Keratinocyte (primary cell): Measurements from ENCODE around the gene FOSB. TPM values are rescaled to one million over a fixed set of nuclear protein-coding genes. Genes with fewer than 3 reads are reported as not detected.
A peak's percentile ranks its signal among the peaks of the same experiment; 100 is the strongest.

Experiments used
- DNase-seq: peaks from one replicate; pipeline ENCODE4 v3.0.0-alpha.2; 2011; ENCODE audit warnings: low read depth, missing footprints, low spot score
- FAIRE-seq: peaks from 2 replicates; lab custom pipeline; 2011; peaks lifted over from hg19 to GRCh38; lab: Jason Lieb, UNC
- H2AFZ ChIP-seq: 2 replicates; pipeline ENCODE4 v1.6.0; 2012; ENCODE audit warnings: low read length, control low read depth, inconsistent platforms; ENCODE audit not compliant: control insufficient read depth
- H3K27ac ChIP-seq: 2 replicates; pipeline ENCODE4 v1.5.1; 2011; ENCODE audit warnings: low read length; ENCODE audit not compliant: control insufficient read depth, insufficient read depth
- H3K27me3 ChIP-seq: 3 replicates; pipeline ENCODE4 v1.6.0; 2011; ENCODE audit warnings: low read length; ENCODE audit not compliant: control insufficient read depth, insufficient read depth; ENCODE audit errors: extremely low read depth
- H3K36me3 ChIP-seq, 2 experiments: 2 replicates in 1 of 2; 3 replicates in 1 of 2; pipeline ENCODE4 v1.5.1; 2011; ENCODE audit warnings: low read length in 2 of 2, mild to moderate bottlenecking in 1 of 2; ENCODE audit not compliant: control insufficient read depth in 2 of 2, insufficient read depth in 2 of 2; ENCODE audit errors: extremely low read depth in 1 of 2
- H3K4me1 ChIP-seq: 3 replicates; pipeline ENCODE4 v1.5.1; 2011; ENCODE audit warnings: low read length; ENCODE audit not compliant: control insufficient read depth, insufficient read depth; ENCODE audit errors: extremely low read depth
- H3K4me2 ChIP-seq: 3 replicates; pipeline ENCODE4 v1.6.0; 2011; ENCODE audit warnings: low read depth, low read length; ENCODE audit not compliant: control insufficient read depth, insufficient read depth; ENCODE audit errors: extremely low read depth
- H3K4me3 ChIP-seq, 3 experiments: fragments of 200-600 bp in 1 of 3; sonication (generic) in 1 of 3; 2 replicates in 2 of 3; 3 replicates in 1 of 3; pipeline ENCODE4 v1.5.1; 2011 to 2016; ENCODE audit warnings: low read length in 3 of 3, mild to moderate bottlenecking in 3 of 3, control low read depth in 2 of 3, inconsistent platforms in 1 of 3, low read depth in 1 of 3, mixed read lengths in 1 of 3, mixed run types in 1 of 3, moderate library complexity in 1 of 3; ENCODE audit not compliant: control insufficient read depth in 2 of 3, insufficient read depth in 2 of 3; ENCODE audit errors: extremely low read depth in 1 of 3
- H3K79me2 ChIP-seq: 2 replicates; pipeline ENCODE4 v1.6.0; 2012; ENCODE audit warnings: low read length; ENCODE audit not compliant: control insufficient read depth, insufficient read depth
- H3K9ac ChIP-seq: 3 replicates; pipeline ENCODE4 v1.6.0; 2011; ENCODE audit warnings: low read length; ENCODE audit not compliant: control insufficient read depth, insufficient read depth; ENCODE audit errors: extremely low read depth
- H3K9me1 ChIP-seq: 3 replicates; pipeline ENCODE4 v1.6.0; 2011; ENCODE audit warnings: low read length; ENCODE audit not compliant: control insufficient read depth, insufficient read depth; ENCODE audit errors: extremely low read depth
- H3K9me3 ChIP-seq: 2 replicates; pipeline ENCODE4 v1.5.1; 2012; ENCODE audit warnings: low read depth, low read length; ENCODE audit not compliant: control insufficient read depth
- H4K20me1 ChIP-seq: 3 replicates; pipeline ENCODE4 v1.6.0; 2011; ENCODE audit warnings: low read length; ENCODE audit not compliant: control insufficient read depth, insufficient read depth; ENCODE audit errors: extremely low read depth
- EZH2 ChIP-seq: IDR thresholded peaks from one replicate; pipeline ENCODE4 v1.6.1; 2012; ENCODE audit warnings: inconsistent platforms, mild to moderate bottlenecking, low read length, moderate library complexity
- dilution Hi-C: fragments of 300-500 bp; cut with MboI; formaldehyde crosslinking; loops from one replicate; pipeline ENCODE4 v1.7.0; 2020; ENCODE audit warnings: low sequenced_read_pairs; ENCODE audit not compliant: extremely low pct_ligation_motif_present
- polyA plus RNA-seq, 5 experiments: library from polyadenylated mRNA; depleted of rRNA in 3 of 5; stranded (reverse) in 3 of 5; stranded (forward) in 1 of 5; unstranded in 1 of 5; fragments of >200 nt; gene quantifications; 1 replicate in 1 of 5; 2 replicates in 3 of 5; 3 replicates in 1 of 5; pipeline versions ENCODE4 v1.2.1 to v1.2.3, GENCODE V29; 2011 to 2012; ENCODE audit warnings: missing spikeins in 2 of 5, low read depth in 1 of 5, low replicate concordance in 1 of 5
- TF ChIP-seq, protein P1 (sequence below), 3 experiments: IDR thresholded peaks in 1 of 3; conservative IDR thresholded peaks in 1 of 3; optimal IDR thresholded peaks in 1 of 3; 2 replicates in 2 of 3; 3 replicates in 1 of 3; pipeline versions ENCODE3 to v1.5.1; 2011; ENCODE audit warnings: low read length in 3 of 3, mild to moderate bottlenecking in 3 of 3, moderate library complexity in 2 of 3, control low read depth in 1 of 3, inconsistent platforms in 1 of 3; ENCODE audit not compliant: insufficient read depth in 2 of 3; ENCODE audit errors: extremely low read depth in 1 of 3

The FOSB gene
- polyA plus RNA-seq, 1 donor (not counting 4 experiments of a cell fraction or from before 2014, with no cell fraction given), result 4.6 TPM

DNA sequence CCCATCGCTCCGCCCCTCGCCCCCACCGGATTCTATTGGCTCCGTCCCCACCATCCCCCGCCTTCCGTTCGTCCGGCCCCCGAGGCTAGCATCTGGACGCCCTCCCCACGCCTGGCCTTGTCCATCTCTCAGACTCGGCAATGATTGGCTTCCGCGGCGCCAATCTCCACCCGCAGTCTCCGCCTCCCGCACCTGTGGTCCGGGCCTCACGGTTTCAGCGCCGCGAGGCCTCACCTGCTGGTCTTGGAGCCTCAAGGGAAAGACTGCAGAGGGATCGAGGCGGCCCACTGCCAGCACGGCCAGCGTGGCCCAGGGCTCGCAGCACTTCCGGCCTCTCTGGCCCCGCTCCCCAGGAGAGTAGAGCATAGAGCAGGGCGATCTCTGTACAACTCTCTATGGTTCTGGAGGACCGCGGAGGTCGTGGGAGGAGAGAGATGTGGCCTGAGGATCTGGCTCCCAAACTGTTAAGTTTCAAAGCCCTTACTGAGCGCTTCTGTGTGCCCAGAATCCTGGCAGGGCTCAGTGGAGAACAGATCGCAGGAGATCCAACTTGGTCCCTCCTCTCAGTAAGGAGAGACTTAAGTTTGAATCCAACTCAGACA is 44.1 kb upstream of the FOSB start, which contains the start of gene ERCC1:
Gene ERCC1, minus strand, starts transcription at position 329 of the 602 bp plus-strand sequence. CDS start 543 bp downstream, outside the sequence.
- peak; percentile 20 for FAIRE-seq

DNA sequence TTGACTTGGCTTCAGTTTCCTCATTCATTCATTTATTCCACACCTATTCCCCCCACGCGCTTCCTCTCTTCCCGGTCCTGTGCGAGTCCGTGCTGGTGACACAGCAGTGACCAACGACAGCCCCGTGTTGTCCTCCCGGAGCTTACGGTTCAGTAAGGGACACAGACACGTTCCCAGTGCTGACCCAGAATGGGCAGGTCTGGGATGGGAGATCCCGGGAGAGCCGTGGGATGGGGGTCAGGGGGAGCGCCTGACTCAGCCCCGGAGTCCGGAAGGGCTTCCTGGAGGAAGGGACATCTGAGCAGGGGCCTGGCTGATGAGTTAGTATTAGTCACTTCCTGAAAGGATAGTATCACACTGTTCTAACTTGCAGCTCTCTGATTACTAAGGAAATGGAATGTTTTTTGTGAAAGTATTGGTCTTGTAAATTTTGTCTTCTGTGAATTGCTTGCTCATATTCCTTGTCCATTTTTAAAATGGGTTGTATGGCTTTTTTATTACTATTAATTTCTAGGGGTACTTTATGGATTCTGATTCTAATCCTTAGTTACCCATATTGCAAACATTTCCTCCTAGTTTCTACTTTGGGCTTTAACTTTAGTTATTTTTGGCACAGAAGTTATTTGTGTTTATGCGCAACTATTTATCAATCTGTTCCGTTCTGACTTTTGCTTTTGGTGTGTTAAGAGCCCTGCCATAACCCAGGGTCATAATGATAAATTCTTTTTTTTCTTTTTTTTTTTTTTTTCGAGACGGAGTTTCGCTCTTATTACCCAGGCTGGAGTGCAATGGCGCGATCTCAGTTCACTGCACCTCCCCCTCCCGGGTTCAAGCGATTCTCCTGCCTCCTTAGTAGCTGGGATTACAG is 43.4 kb upstream of the FOSB start:
- H4K20me1 ChIP-seq, result no peaks in the 10 kb centered on the region
- peak overlapping the region; percentile 75 for H3K9ac ChIP-seq
- H2AFZ ChIP-seq, result no peak overlapping the region
- peaks cover 15 to 17% of the 10 kb centered on the region in 2 experiments for H3K36me3 ChIP-seq
- peak; percentile 95 for DNase-seq
- H3K4me3 ChIP-seq, result peak overlapping the region; percentile 86 to 97 (median 91)
- dilution Hi-C loops, result no loop called here
- no peaks in the 10 kb centered on the region for H3K9me1 ChIP-seq
- peak overlapping the region; percentile 95 for H3K27ac ChIP-seq
- TF ChIP-seq, protein P1, sequence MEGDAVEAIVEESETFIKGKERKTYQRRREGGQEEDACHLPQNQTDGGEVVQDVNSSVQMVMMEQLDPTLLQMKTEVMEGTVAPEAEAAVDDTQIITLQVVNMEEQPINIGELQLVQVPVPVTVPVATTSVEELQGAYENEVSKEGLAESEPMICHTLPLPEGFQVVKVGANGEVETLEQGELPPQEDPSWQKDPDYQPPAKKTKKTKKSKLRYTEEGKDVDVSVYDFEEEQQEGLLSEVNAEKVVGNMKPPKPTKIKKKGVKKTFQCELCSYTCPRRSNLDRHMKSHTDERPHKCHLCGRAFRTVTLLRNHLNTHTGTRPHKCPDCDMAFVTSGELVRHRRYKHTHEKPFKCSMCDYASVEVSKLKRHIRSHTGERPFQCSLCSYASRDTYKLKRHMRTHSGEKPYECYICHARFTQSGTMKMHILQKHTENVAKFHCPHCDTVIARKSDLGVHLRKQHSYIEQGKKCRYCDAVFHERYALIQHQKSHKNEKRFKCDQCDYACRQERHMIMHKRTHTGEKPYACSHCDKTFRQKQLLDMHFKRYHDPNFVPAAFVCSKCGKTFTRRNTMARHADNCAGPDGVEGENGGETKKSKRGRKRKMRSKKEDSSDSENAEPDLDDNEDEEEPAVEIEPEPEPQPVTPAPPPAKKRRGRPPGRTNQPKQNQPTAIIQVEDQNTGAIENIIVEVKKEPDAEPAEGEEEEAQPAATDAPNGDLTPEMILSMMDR (optimal IDR thresholded peaks at IDR 0.05 in 1 of 3, IDR thresholded peaks at IDR 0.05 in 1 of 3, conservative IDR thresholded peaks at IDR 0.05 in 1 of 3; ENCODE audit: extremely low read depth in 1 of 3, insufficient read depth in 2 of 3, low read length in 3 of 3), result no peak
- no peak for TF ChIP-seq EZH2
- H3K9me3 ChIP-seq, result no peaks in the 10 kb centered on the region
- peak; percentile 78 for FAIRE-seq
- H3K27me3 ChIP-seq, result no peaks in the 10 kb centered on the region
- H3K79me2 ChIP-seq, result peaks cover 35% of the 10 kb centered on the region
- peaks cover 54% of the 10 kb centered on the region for H3K4me1 ChIP-seq
- H3K4me2 ChIP-seq, result peak overlapping the region; percentile 95

More for the DNA sequence above, 44.1 kb upstream of the FOSB start, which contains the start of gene ERCC1:
- TF ChIP-seq EZH2, result no peak
- TF ChIP-seq, protein P1 (optimal IDR thresholded peaks at IDR 0.05 in 1 of 3, IDR thresholded peaks at IDR 0.05 in 1 of 3, conservative IDR thresholded peaks at IDR 0.05 in 1 of 3; ENCODE audit: extremely low read depth in 1 of 3, insufficient read depth in 2 of 3, low read length in 3 of 3), result no peak
- peak within 1 kb of the TSS; percentile 95 for H3K27ac ChIP-seq
- peaks cover 22% of the 10 kb centered on the region in 2 experiments for H3K36me3 ChIP-seq
- dilution Hi-C loops, result no loop called here
- no peak within 1 kb of the TSS for H2AFZ ChIP-seq
- H3K9me3 ChIP-seq, result no peaks in the 10 kb centered on the region
- H3K4me2 ChIP-seq, result peak within 1 kb of the TSS; percentile 95
- peak within 1 kb of the TSS; percentile 75 for H3K9ac ChIP-seq
- peak within 1 kb of the TSS; percentile 86 to 97 (median 91) for H3K4me3 ChIP-seq
- no peaks in the 10 kb centered on the region for H3K9me1 ChIP-seq
- DNase-seq, result peak; percentile 94
- H3K4me1 ChIP-seq, result peaks cover 50% of the 10 kb centered on the region
- H4K20me1 ChIP-seq, result no peaks in the 10 kb centered on the region
- H3K79me2 ChIP-seq, result peaks cover 43% of the 10 kb centered on the region
- no peaks in the 10 kb centered on the region for H3K27me3 ChIP-seq
